GM23248 (cell line): ENCODE measurements around the gene DIAPH3. TPM values are rescaled to one million over a fixed set of nuclear protein-coding genes. Genes with fewer than 3 reads are reported as not detected.

Experiments
- DNase-seq: peaks from one replicate; pipeline ENCODE4 v3.0.0-alpha.2; 2015
- H2AFZ ChIP-seq: fragments of 200-600 bp; sonication (generic); 2 replicates; pipeline ENCODE4 v1.6.1; 2016; ENCODE audit warnings: antibody characterized with exemption
- H3F3A ChIP-seq: fragments of 200-600 bp; sonication (generic); 2 replicates; pipeline ENCODE4 v1.6.1; 2016; ENCODE audit warnings: mild to moderate bottlenecking, antibody characterized with exemption, mixed run types; ENCODE audit not compliant: insufficient read depth
- H3K27ac ChIP-seq: fragments of 200-600 bp; sonication (generic); 2 replicates; pipeline ENCODE4 v1.5.1; 2016; ENCODE audit warnings: mild to moderate bottlenecking
- H3K27me3 ChIP-seq: fragments of 200-600 bp; sonication (generic); replicated peaks from 2 replicates; pipeline ENCODE4 v1.6.1; 2016; ENCODE audit warnings: mild to moderate bottlenecking; ENCODE audit not compliant: insufficient read depth
- H3K36me3 ChIP-seq: fragments of 200-600 bp; sonication (generic); 2 replicates; pipeline ENCODE4 v1.6.1; 2016; ENCODE audit warnings: low read depth, mild to moderate bottlenecking
- H3K4me1 ChIP-seq: fragments of 200-600 bp; sonication (generic); 2 replicates; pipeline ENCODE4 v1.6.1; 2016; ENCODE audit warnings: mild to moderate bottlenecking; ENCODE audit not compliant: insufficient read depth
- H3K4me2 ChIP-seq: fragments of 200-600 bp; sonication (generic); one replicate; pipeline ENCODE4 v1.6.1; 2016; ENCODE audit warnings: mild to moderate bottlenecking; ENCODE audit not compliant: unreplicated experiment
- H3K4me3 ChIP-seq: fragments of 200-600 bp; sonication (generic); 2 replicates; pipeline ENCODE4 v1.5.1; 2016; ENCODE audit warnings: mild to moderate bottlenecking
- H3K79me2 ChIP-seq: fragments of 200-600 bp; sonication (generic); 2 replicates; pipeline ENCODE4 v1.6.1; 2016; ENCODE audit warnings: mild to moderate bottlenecking; ENCODE audit not compliant: insufficient read depth
- H3K9ac ChIP-seq: fragments of 200-600 bp; sonication (generic); 2 replicates; pipeline ENCODE4 v1.6.1; 2016; ENCODE audit warnings: mild to moderate bottlenecking
- H3K9me2 ChIP-seq: fragments of 200-600 bp; sonication (generic); 2 replicates; pipeline ENCODE4 v1.6.1; 2016; ENCODE audit warnings: mixed run types, mild to moderate bottlenecking, moderate library complexity; ENCODE audit not compliant: insufficient read depth
- H3K9me3 ChIP-seq: fragments of 200-600 bp; sonication (generic); one replicate; pipeline ENCODE4 v1.6.1; 2017; ENCODE audit warnings: low read depth
- H4K20me1 ChIP-seq: fragments of 200-600 bp; sonication (generic); 2 replicates; pipeline ENCODE4 v1.6.0; 2016; ENCODE audit not compliant: insufficient read depth
- EZH2 ChIP-seq: fragments of 200-600 bp; sonication (generic); IDR thresholded peaks from 2 replicates; pipeline ENCODE4 v1.6.1; 2018; ENCODE audit warnings: antibody characterized with exemption, mild to moderate bottlenecking; ENCODE audit not compliant: insufficient read depth, poor library complexity, severe bottlenecking
- EZH2phosphoT487 ChIP-seq: fragments of 200-600 bp; sonication (generic); IDR thresholded peaks from 2 replicates; pipeline ENCODE4 v1.6.1; 2018; ENCODE audit warnings: antibody characterized with exemption, moderate library complexity, mild to moderate bottlenecking, low read depth; ENCODE audit not compliant: insufficient read depth
- WGBS, 2 experiments: methylation state at CpG; one replicate each; pipeline ENCODE4 v1.1.6; 2015 to 2017; ENCODE audit warnings: low lambda C conversion rate in 2 of 2, low coverage in 1 of 2; ENCODE audit errors: missing lambda C conversion rate in 2 of 2; 5-methylcytosine and 5-hydroxymethylcytosine counted together
- in situ Hi-C: fragments of 300-500 bp; cut with MboI; formaldehyde crosslinking; loops from 2 replicates; pipeline ENCODE4 v1.15.0; 2020
- polyA plus RNA-seq: library from polyadenylated mRNA; unstranded; fragments of >200 nt; fragmentation: Nextera tagmentation; extraction: Ambion mirVana; gene quantifications from 2 replicates; pipeline ENCODE4 v1.2.1, GENCODE V29; 2016
- total RNA-seq: library from RNA; depleted of rRNA; stranded (reverse); fragments of >200 nt; shearing (Covaris generic); gene quantifications from 2 replicates; pipeline ENCODE4 v1.2.3, GENCODE V29; 2014

The DIAPH3 gene
- total and polyA plus RNA-seq, 2 experiments from 2014 or later, result 12.1 to 18.1 TPM

GRCh38 chr13:60095300-60095699, 68.4 kb downstream of the DIAPH3 start:
- Histone ChIP-seq H3K9me3 (no peaks in the 10 kb centered on the region), H3K27me3 (no peaks in the 10 kb centered on the region), H4K20me1 (no peaks in the 10 kb centered on the region), H3K9ac (no peak overlapping the region), H3K9me2 (no peaks in the 10 kb centered on the region), H3K4me3 (no peak overlapping the region), H3K36me3 (no peaks in the 10 kb centered on the region), H3K79me2 (peaks cover 20% of the 10 kb centered on the region), H2AFZ (no peak overlapping the region), H3F3A (no peaks in the 10 kb centered on the region; the same call in 1 of the 2 replicates), H3K27ac (no peak overlapping the region), H3K4me1 (peaks cover 13% of the 10 kb centered on the region), H3K4me2 (no peak overlapping the region)
- 97 to 98% methylated on average over 2 of the region's 2 CpGs for WGBS, 2 experiments
- in situ Hi-C loops, result no loop called here
- DNase-seq, result no peak
- TF ChIP-seq EZH2 (no peak), EZH2phosphoT487 (no peak)

GRCh38 chr13:60094385-60095088, 69.2 kb downstream of the DIAPH3 start:
- Histone ChIP-seq H3K9ac (no peak overlapping the region), H3K36me3 (no peaks in the 10 kb centered on the region), H3K27ac (no peak overlapping the region), H3K4me3 (no peak overlapping the region), H2AFZ (no peak overlapping the region), H3F3A (no peaks in the 10 kb centered on the region; the same call in 1 of the 2 replicates), H3K9me3 (no peaks in the 10 kb centered on the region), H3K4me2 (no peak overlapping the region), H3K79me2 (peaks cover 12% of the 10 kb centered on the region), H4K20me1 (no peaks in the 10 kb centered on the region), H3K9me2 (no peaks in the 10 kb centered on the region), H3K27me3 (no peaks in the 10 kb centered on the region), H3K4me1 (peaks cover 16% of the 10 kb centered on the region)
- TF ChIP-seq EZH2 (no peak), EZH2phosphoT487 (no peak)
- in situ Hi-C loops, result no loop called here
- DNase-seq, result no peak
- 70 to 73% methylated on average over 8 of the region's 8 CpGs for WGBS, 2 experiments

GRCh38 chr13:60093425-60094019, 70.2 kb downstream of the DIAPH3 start:
- Histone ChIP-seq H2AFZ (no peak overlapping the region), H3K4me1 (peaks cover 16% of the 10 kb centered on the region), H3K4me3 (no peak overlapping the region), H3K36me3 (no peaks in the 10 kb centered on the region), H3K9ac (no peak overlapping the region), H3K27ac (no peak overlapping the region), H3F3A (no peaks in the 10 kb centered on the region; the same call in 1 of the 2 replicates), H3K4me2 (no peak overlapping the region), H3K9me2 (no peaks in the 10 kb centered on the region), H4K20me1 (no peaks in the 10 kb centered on the region), H3K79me2 (0 out of 2 replicates have a peak, but pooled peaks cover 12% of the 10 kb centered on the region), H3K9me3 (no peaks in the 10 kb centered on the region), H3K27me3 (no peaks in the 10 kb centered on the region)
- TF ChIP-seq EZH2phosphoT487 (no peak), EZH2 (no peak)
- 96 to 97% methylated on average over 3 of the region's 3 CpGs for WGBS, 2 experiments
- in situ Hi-C loops, result no loop called here
- no peak for DNase-seq

DNA sequence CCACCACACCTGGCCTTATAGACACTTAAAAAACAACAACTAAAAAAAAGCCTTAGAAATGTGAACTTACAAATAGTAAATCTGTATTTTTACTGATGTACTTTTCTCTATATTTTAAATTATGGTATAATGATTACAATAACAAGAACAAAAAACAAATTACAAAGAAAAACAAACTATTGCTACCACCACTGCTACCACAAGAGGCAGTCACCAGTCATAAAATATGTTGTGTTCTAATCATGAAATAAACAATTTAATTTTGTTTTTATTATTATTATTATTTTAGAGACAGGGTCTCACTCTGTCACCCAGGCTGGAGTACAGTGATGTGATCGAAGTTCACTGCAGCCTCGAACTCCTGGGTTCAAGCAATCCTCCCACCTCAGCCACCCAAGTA, 72.2 kb downstream of the DIAPH3 start:
- Histone ChIP-seq H4K20me1 (no peaks in the 10 kb centered on the region), H3K79me2 (0 out of 2 replicates have a peak, but pooled peaks cover 17% of the 10 kb centered on the region), H3K27me3 (no peaks in the 10 kb centered on the region), H3K4me2 (no peak overlapping the region), H3K4me1 (peaks cover 16% of the 10 kb centered on the region), H3K9me2 (no peaks in the 10 kb centered on the region; the same call in 1 of the 2 replicates), H2AFZ (no peak overlapping the region), H3F3A (no peaks in the 10 kb centered on the region; the same call in 1 of the 2 replicates), H3K4me3 (no peak overlapping the region), H3K27ac (no peak overlapping the region), H3K36me3 (no peaks in the 10 kb centered on the region), H3K9ac (no peak overlapping the region), H3K9me3 (no peaks in the 10 kb centered on the region)
- DNase-seq, result no peak
- TF ChIP-seq EZH2, result no peak
- no peak for TF ChIP-seq EZH2phosphoT487
- WGBS, 2 experiments, result 95 to 98% methylated on average over 2 of the region's 2 CpGs
- in situ Hi-C loops, result no loop called here
